Astrocyte (in vitro differentiated cells and primary cell): ENCODE data around the gene CCL28. TPM values are rescaled to one million over a fixed set of nuclear protein-coding genes. Genes with fewer than 3 reads are reported as not detected.

ENCODE experiments used
- DNase-seq: peaks from one replicate; pipeline ENCODE4 v3.0.0-alpha.2; 2010; ENCODE audit warnings: low read depth
- FAIRE-seq: peaks from 2 replicates; lab custom pipeline; 2011; peaks lifted over from hg19 to GRCh38; lab: Jason Lieb, UNC
- H2AFZ ChIP-seq: 2 replicates; pipeline ENCODE4 v1.6.0; 2012; ENCODE audit warnings: low read depth, low read length, inconsistent platforms
- H3K27ac ChIP-seq: 2 replicates; pipeline ENCODE4 v1.5.1; 2011; ENCODE audit warnings: low read depth, low read length, inconsistent platforms
- H3K27me3 ChIP-seq: 2 replicates; pipeline ENCODE4 v1.6.0; 2011; ENCODE audit warnings: low read length, inconsistent platforms; ENCODE audit not compliant: insufficient read depth
- H3K36me3 ChIP-seq: 2 replicates; pipeline ENCODE4 v1.5.1; 2011; ENCODE audit warnings: low read length, inconsistent platforms; ENCODE audit not compliant: insufficient read depth
- H3K4me1 ChIP-seq: 2 replicates; pipeline ENCODE4 v1.5.1; 2011; ENCODE audit warnings: low read length, inconsistent platforms; ENCODE audit not compliant: insufficient read depth
- H3K4me2 ChIP-seq: 2 replicates; pipeline ENCODE4 v1.6.0; 2012; ENCODE audit warnings: low read length, inconsistent platforms
- H3K4me3 ChIP-seq: 2 replicates; pipeline ENCODE4 v1.5.1; 2011; ENCODE audit warnings: low read depth, mild to moderate bottlenecking, low read length, inconsistent platforms; ENCODE audit not compliant: insufficient read depth
- H3K79me2 ChIP-seq: 2 replicates; pipeline ENCODE4 v1.6.0; 2012; ENCODE audit warnings: mild to moderate bottlenecking, low read length, inconsistent platforms; ENCODE audit not compliant: insufficient read depth
- H3K9ac ChIP-seq: 2 replicates; pipeline ENCODE4 v1.6.0; 2012; ENCODE audit warnings: mild to moderate bottlenecking, low read length, inconsistent platforms
- H3K9me3 ChIP-seq: 2 replicates; pipeline ENCODE4 v1.5.1; 2012; ENCODE audit warnings: low read depth, mild to moderate bottlenecking, low read length, inconsistent platforms; ENCODE audit not compliant: insufficient read depth
- H4K20me1 ChIP-seq: 2 replicates; pipeline ENCODE4 v1.6.0; 2012; ENCODE audit warnings: low read length, inconsistent platforms; ENCODE audit not compliant: insufficient read depth
- H3K27ac Mint-ChIP-seq: one replicate; pipeline ENCODE4 v1.8.0; 2021; ENCODE audit warnings: mild to moderate bottlenecking, mixed read lengths; ENCODE audit not compliant: unreplicated experiment
- H3K27me3 Mint-ChIP-seq: one replicate; pipeline ENCODE4 v1.8.0; 2021; ENCODE audit warnings: low read depth, mixed read lengths; ENCODE audit not compliant: unreplicated experiment
- H3K36me3 Mint-ChIP-seq: one replicate; pipeline ENCODE4 v1.8.0; 2021; ENCODE audit warnings: low read depth, mixed read lengths; ENCODE audit not compliant: unreplicated experiment
- H3K4me1 Mint-ChIP-seq: one replicate; pipeline ENCODE4 v1.8.0; 2021; ENCODE audit warnings: low read depth, mixed read lengths; ENCODE audit not compliant: unreplicated experiment
- H3K4me3 Mint-ChIP-seq: one replicate; pipeline ENCODE4 v1.8.0; 2021; ENCODE audit warnings: mild to moderate bottlenecking, moderate library complexity, mixed read lengths; ENCODE audit not compliant: unreplicated experiment
- H3K9me3 Mint-ChIP-seq: one replicate; pipeline ENCODE4 v1.8.0; 2021; ENCODE audit warnings: mild to moderate bottlenecking, mixed read lengths; ENCODE audit not compliant: unreplicated experiment
- EZH2 ChIP-seq: IDR thresholded peaks from 2 replicates; pipeline ENCODE4 v1.6.1; 2012; ENCODE audit warnings: mild to moderate bottlenecking, low read length, inconsistent platforms; ENCODE audit not compliant: insufficient read depth
- total RNA-seq: library from RNA; stranded (reverse); gene quantifications from 2 replicates; pipeline ENCODE4 v1.2.1, GENCODE V29; 2021
- TF ChIP-seq, protein P1 (sequence below): IDR thresholded peaks from 2 replicates; pipeline ENCODE4 v1.5.1; 2011; ENCODE audit warnings: low read depth, mild to moderate bottlenecking, inconsistent platforms, low read length, moderate library complexity; ENCODE audit not compliant: insufficient read depth

CCL28 gene
- total RNA-seq, 1 donor from 2014 or later: 0.16 TPM

DNA sequence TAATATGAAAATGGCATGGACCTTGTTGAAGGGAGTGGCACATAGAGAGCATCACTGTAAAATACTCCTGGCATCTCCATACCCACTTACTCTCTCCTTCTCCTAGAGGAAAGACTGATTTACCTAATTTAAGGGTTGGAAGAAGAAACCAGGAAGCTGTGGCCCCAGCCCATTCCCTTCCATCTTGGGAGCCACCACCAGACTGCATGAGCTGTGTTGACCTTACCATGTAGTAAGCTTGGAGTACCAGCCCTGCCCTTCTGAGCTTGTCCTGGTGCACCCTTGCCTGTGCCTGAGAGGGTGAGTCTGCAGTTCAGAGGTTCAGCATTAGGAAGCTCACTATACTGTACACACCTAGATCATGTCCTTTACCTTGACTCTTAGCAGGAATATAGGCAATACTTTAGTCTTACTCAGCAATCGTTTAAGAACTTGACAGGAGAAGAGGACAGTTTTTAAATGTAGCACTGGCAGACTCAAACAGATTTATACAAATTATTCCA lies 63.3 kb downstream of the CCL28 start:
- H3K36me3 Mint-ChIP-seq: no peaks in the 10 kb centered on the region
- Histone ChIP-seq H2AFZ (no peak overlapping the region), H3K27ac (no peak overlapping the region), H3K79me2 (no peaks in the 10 kb centered on the region), H3K9ac (no peak overlapping the region), H3K27me3 (no peaks in the 10 kb centered on the region), H3K4me3 (no peak overlapping the region), H3K4me2 (no peak overlapping the region), H3K4me1 (no peaks in the 10 kb centered on the region), H3K36me3 (no peaks in the 10 kb centered on the region), H4K20me1 (no peaks in the 10 kb centered on the region), H3K9me3 (no peaks in the 10 kb centered on the region)
- no peaks in the 10 kb centered on the region for H3K4me1 Mint-ChIP-seq
- no peaks in the 10 kb centered on the region for H3K27me3 Mint-ChIP-seq
- FAIRE-seq: no peak
- H3K9me3 Mint-ChIP-seq: peaks cover 3% of the 10 kb centered on the region
- H3K27ac Mint-ChIP-seq: no peak overlapping the region
- no peak for TF ChIP-seq EZH2
- TF ChIP-seq, protein P1, sequence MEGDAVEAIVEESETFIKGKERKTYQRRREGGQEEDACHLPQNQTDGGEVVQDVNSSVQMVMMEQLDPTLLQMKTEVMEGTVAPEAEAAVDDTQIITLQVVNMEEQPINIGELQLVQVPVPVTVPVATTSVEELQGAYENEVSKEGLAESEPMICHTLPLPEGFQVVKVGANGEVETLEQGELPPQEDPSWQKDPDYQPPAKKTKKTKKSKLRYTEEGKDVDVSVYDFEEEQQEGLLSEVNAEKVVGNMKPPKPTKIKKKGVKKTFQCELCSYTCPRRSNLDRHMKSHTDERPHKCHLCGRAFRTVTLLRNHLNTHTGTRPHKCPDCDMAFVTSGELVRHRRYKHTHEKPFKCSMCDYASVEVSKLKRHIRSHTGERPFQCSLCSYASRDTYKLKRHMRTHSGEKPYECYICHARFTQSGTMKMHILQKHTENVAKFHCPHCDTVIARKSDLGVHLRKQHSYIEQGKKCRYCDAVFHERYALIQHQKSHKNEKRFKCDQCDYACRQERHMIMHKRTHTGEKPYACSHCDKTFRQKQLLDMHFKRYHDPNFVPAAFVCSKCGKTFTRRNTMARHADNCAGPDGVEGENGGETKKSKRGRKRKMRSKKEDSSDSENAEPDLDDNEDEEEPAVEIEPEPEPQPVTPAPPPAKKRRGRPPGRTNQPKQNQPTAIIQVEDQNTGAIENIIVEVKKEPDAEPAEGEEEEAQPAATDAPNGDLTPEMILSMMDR: no peak
- DNase-seq: no peak
- H3K4me3 Mint-ChIP-seq: no peak overlapping the region

DNA sequence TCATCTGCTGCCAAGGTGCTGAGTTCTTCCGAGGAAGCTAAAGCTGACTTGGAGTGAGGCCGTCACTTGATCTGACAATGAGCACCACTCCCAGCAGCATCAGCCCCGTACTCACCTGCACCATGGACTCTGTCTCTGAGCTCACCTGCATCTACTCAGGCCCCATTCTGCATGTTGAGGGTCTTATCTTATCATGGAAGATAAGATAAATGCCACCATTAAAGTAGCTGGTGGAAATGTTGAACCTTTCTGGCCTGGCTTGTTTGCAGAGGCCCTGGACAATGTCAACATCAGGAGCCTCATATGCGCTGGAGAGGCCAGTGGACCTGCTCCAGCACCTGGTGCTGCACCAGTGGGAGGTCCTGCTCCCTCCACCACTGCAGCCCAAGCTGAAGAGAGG lies 64.0 kb downstream of the CCL28 start:
- Histone ChIP-seq H3K27ac (no peak overlapping the region), H3K9ac (no peak overlapping the region), H3K4me1 (no peaks in the 10 kb centered on the region), H3K4me3 (no peak overlapping the region), H3K9me3 (no peaks in the 10 kb centered on the region), H3K4me2 (no peak overlapping the region), H2AFZ (no peak overlapping the region), H3K27me3 (no peaks in the 10 kb centered on the region), H4K20me1 (no peaks in the 10 kb centered on the region), H3K36me3 (no peaks in the 10 kb centered on the region), H3K79me2 (no peaks in the 10 kb centered on the region)
- Mint-ChIP-seq H3K27ac (no peak overlapping the region), H3K4me1 (no peaks in the 10 kb centered on the region), H3K9me3 (peaks cover 6% of the 10 kb centered on the region), H3K4me3 (no peak overlapping the region), H3K36me3 (peaks cover 1% of the 10 kb centered on the region), H3K27me3 (peaks cover 2% of the 10 kb centered on the region)
- TF ChIP-seq, protein P1: no peak
- no peak for TF ChIP-seq EZH2
- DNase-seq (no peak), FAIRE-seq (no peak)

DNA sequence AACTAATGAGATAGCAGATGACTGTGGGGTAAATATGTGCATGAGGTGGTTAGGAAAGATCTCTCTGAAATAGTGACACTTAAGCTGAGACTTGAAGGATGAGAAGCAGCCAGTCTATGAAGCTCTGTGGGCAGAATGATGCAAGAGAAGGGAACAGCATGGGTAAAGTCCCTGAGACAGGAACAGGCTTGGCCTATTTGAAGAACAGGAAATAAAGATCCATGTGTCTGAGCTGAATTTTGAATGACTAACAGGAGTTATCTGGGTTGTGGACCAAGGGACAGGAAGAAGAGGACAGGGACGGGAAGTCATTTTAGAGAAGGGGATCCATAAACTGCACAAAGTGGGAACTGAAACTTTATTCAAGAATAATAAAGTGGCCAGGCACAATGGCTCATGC lies 73.3 kb downstream of the CCL28 start:
- DNase-seq: no peak
- FAIRE-seq: no peak
- H3K27ac Mint-ChIP-seq: no peak overlapping the region
- Histone ChIP-seq H3K9me3 (no peaks in the 10 kb centered on the region), H3K4me3 (no peak overlapping the region), H4K20me1 (no peaks in the 10 kb centered on the region), H3K4me1 (no peaks in the 10 kb centered on the region), H2AFZ (no peak overlapping the region), H3K36me3 (no peaks in the 10 kb centered on the region), H3K79me2 (no peaks in the 10 kb centered on the region), H3K27me3 (no peaks in the 10 kb centered on the region), H3K27ac (no peak overlapping the region), H3K4me2 (no peak overlapping the region), H3K9ac (no peak overlapping the region)
- peaks cover 1% of the 10 kb centered on the region for H3K36me3 Mint-ChIP-seq
- peaks cover 2% of the 10 kb centered on the region for H3K27me3 Mint-ChIP-seq
- H3K4me1 Mint-ChIP-seq: no peaks in the 10 kb centered on the region
- TF ChIP-seq EZH2: no peak
- TF ChIP-seq, protein P1: no peak
- H3K4me3 Mint-ChIP-seq: no peak overlapping the region
- H3K9me3 Mint-ChIP-seq: peaks cover 40% of the 10 kb centered on the region
